K562 (cell line): ENCODE measurements around the gene TCFL5. TPM values are rescaled to one million over a fixed set of nuclear protein-coding genes. Genes with fewer than 3 reads are reported as not detected.
A peak's percentile ranks its signal among the peaks of the same experiment; 100 is the strongest.

ENCODE experiments used
- BCL6 ChIP-seq: fragments of 250-450 bp; sonication (Bioruptor Pico); IDR thresholded peaks from 2 replicates; pipeline ENCODE4 v1.4.0; 2020
- BRF2 ChIP-seq: IDR thresholded peaks from 3 replicates; pipeline ENCODE4 v1.6.1; 2011; ENCODE audit warnings: borderline replicate concordance, mild to moderate bottlenecking; ENCODE audit not compliant: insufficient read length, insufficient read depth
- CBFA2T3 ChIP-seq: fragments of 450-650 bp; IDR thresholded peaks from 2 replicates; pipeline ENCODE4 v1.6.1; 2017
- KLF10 ChIP-seq: fragments of 250-450 bp; sonication (Bioruptor Pico); IDR thresholded peaks from 2 replicates; pipeline ENCODE4 v1.6.1; 2021; ENCODE audit warnings: matching md5 sums
- MITF ChIP-seq: IDR thresholded peaks from 2 replicates; pipeline ENCODE4 v1.6.1; 2014; ENCODE audit warnings: antibody characterized with exemption
- TCFL5 ChIP-seq: fragments of 250-450 bp; sonication (Bioruptor Pico); conservative IDR thresholded peaks from 2 replicates; pipeline ENCODE4 v1.6.1; 2021; ENCODE audit warnings: mild to moderate bottlenecking, moderate library complexity, matching md5 sums
- TSC22D4 ChIP-seq: fragments of 450-650 bp; IDR thresholded peaks from 2 replicates; pipeline ENCODE4 v1.6.1; 2016; ENCODE audit warnings: missing genetic modification characterization, missing biosample characterization, control low read depth
- XRCC3 ChIP-seq: fragments of 450-650 bp; IDR thresholded peaks from 2 replicates; pipeline ENCODE4 v1.6.1; 2017; ENCODE audit warnings: mild to moderate bottlenecking, moderate library complexity
- ZC3H4 ChIP-seq: sonication (generic); formaldehyde crosslinking; IDR thresholded peaks from 2 replicates; pipeline ENCODE4 v1.9.0; 2021; ENCODE audit warnings: missing genetic modification reagents, borderline replicate concordance
- polyA plus RNA-seq, 8 experiments: library from polyadenylated mRNA; depleted of rRNA in 4 of 8; stranded (reverse) in 5 of 8; unstranded in 3 of 8; fragments of >200 nt; fragmentation: Nextera tagmentation in 2 of 8; fragmentation: Illumina TruSeq in 1 of 8; extraction: Ambion mirVana in 2 of 8; extraction: Trizol in 1 of 8; gene quantifications; 2 replicates each; pipeline versions ENCODE4 v1.2.1 to v1.2.3, GENCODE V29; 2011 to 2014; ENCODE audit warnings: inconsistent platforms in 1 of 8, missing spikeins in 1 of 8
- total RNA-seq, 7 experiments: library from RNA; depleted of rRNA in 6 of 7; stranded (reverse); fragments of >200 nt in 6 of 7; fragmentation: Illumina TruSeq in 2 of 7; extraction: Trizol in 2 of 7; gene quantifications; 2 replicates each; pipeline versions ENCODE4 v1.2.1 to v1.2.3, GENCODE V29; 2011 to 2021; ENCODE audit warnings: low replicate concordance in 1 of 7
- TF ChIP-seq, protein P1 (sequence below): sonication (generic); formaldehyde crosslinking; IDR thresholded peaks from 2 replicates; pipeline ENCODE4 v1.8.0; 2022; ENCODE audit warnings: mild to moderate bottlenecking, missing genetic modification reagents, borderline replicate concordance
- TF ChIP-seq, protein P2 (sequence below): sonication (generic); formaldehyde crosslinking; IDR thresholded peaks from 2 replicates; pipeline ENCODE4 v1.8.1; 2023; ENCODE audit warnings: missing genetic modification reagents, mild to moderate bottlenecking, borderline replicate concordance
- TF ChIP-seq, protein P3 (sequence below): fragments of 450-650 bp; IDR thresholded peaks from 2 replicates; pipeline ENCODE4 v1.6.1; 2016; ENCODE audit warnings: mild to moderate bottlenecking
- TF ChIP-seq, protein P4 (sequence below), 2 experiments: fragments of 450-650 bp; IDR thresholded peaks; 2 replicates each; pipeline ENCODE4 v1.6.1; 2016

TCFL5 gene
- total and polyA plus RNA-seq, 9 of the 15 experiments (the other 6 are each of a cell fraction or from before 2014, with no cell fraction given) = 1.00 to 12.6 (median 9.1) TPM

DNA sequence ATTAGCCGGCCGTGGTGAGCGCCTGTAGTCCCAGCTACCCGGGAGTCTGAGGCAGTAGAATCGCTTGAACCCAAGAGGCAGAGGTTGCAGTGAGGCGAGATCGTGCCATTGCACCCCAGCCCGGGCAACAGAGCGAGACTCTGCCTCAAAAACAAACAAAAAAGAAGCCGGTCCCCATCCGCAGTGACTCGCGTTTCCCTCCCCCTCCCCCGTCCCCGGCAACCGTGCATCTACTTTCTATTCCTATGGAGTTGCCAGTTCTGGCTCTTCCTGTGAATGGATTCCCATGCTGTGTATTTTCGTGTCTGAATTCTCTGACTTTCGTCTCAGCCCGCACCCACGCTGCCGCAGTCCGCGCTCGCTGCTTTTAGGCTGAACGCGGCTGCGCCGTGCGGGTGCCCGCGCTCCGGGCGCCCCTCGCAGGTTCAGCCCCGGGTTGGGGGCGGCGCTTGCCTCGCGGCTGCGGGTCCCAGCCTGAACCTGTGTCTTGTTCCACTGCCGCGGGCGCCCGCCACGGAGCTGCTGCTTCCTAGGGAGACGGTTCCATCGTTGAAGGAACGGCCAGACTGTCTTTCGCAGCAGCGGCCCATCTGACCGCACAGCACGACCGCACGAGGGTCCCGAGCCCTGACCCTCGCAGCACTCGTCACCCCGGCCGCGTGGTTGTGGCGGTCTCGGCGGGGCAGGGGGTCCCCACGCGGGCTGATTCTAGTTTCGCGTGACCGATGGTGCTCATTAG, 66.4 kb downstream of the TCFL5 start (continued):
- TF ChIP-seq, protein P1, sequence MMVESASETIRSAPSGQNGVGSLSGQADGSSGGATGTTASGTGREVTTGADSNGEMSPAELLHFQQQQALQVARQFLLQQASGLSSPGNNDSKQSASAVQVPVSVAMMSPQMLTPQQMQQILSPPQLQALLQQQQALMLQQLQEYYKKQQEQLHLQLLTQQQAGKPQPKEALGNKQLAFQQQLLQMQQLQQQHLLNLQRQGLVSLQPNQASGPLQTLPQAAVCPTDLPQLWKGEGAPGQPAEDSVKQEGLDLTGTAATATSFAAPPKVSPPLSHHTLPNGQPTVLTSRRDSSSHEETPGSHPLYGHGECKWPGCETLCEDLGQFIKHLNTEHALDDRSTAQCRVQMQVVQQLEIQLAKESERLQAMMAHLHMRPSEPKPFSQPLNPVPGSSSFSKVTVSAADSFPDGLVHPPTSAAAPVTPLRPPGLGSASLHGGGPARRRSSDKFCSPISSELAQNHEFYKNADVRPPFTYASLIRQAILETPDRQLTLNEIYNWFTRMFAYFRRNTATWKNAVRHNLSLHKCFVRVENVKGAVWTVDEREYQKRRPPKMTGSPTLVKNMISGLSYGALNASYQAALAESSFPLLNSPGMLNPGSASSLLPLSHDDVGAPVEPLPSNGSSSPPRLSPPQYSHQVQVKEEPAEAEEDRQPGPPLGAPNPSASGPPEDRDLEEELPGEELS (CRISPR knock-in tag) = peak; percentile 46; the same call in 1 of the 2 replicates
- TF ChIP-seq XRCC3 (no peak), BRF2 (no peak), KLF10 (CRISPR knock-in tag) (no peak), CBFA2T3 (peak; percentile 14; the same call in 1 of the 2 replicates), ZC3H4 (CRISPR knock-in tag) (0 out of 2 replicates have a peak, but pooled peaks have one; percentile 41), BCL6 (CRISPR knock-in tag) (no peak), TSC22D4 (tag) (no peak), MITF (0 out of 2 replicates have a peak, but pooled peaks have one; percentile 46), TCFL5 (CRISPR knock-in tag) (no peak)
- TF ChIP-seq, protein P2, sequence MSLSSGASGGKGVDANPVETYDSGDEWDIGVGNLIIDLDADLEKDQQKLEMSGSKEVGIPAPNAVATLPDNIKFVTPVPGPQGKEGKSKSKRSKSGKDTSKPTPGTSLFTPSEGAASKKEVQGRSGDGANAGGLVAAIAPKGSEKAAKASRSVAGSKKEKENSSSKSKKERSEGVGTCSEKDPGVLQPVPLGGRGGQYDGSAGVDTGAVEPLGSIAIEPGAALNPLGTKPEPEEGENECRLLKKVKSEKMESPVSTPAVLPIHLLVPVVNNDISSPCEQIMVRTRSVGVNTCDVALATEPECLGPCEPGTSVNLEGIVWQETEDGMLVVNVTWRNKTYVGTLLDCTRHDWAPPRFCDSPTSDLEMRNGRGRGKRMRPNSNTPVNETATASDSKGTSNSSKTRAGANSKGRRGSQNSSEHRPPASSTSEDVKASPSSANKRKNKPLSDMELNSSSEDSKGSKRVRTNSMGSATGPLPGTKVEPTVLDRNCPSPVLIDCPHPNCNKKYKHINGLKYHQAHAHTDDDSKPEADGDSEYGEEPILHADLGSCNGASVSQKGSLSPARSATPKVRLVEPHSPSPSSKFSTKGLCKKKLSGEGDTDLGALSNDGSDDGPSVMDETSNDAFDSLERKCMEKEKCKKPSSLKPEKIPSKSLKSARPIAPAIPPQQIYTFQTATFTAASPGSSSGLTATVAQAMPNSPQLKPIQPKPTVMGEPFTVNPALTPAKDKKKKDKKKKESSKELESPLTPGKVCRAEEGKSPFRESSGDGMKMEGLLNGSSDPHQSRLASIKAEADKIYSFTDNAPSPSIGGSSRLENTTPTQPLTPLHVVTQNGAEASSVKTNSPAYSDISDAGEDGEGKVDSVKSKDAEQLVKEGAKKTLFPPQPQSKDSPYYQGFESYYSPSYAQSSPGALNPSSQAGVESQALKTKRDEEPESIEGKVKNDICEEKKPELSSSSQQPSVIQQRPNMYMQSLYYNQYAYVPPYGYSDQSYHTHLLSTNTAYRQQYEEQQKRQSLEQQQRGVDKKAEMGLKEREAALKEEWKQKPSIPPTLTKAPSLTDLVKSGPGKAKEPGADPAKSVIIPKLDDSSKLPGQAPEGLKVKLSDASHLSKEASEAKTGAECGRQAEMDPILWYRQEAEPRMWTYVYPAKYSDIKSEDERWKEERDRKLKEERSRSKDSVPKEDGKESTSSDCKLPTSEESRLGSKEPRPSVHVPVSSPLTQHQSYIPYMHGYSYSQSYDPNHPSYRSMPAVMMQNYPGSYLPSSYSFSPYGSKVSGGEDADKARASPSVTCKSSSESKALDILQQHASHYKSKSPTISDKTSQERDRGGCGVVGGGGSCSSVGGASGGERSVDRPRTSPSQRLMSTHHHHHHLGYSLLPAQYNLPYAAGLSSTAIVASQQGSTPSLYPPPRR = no peak
- TF ChIP-seq, protein P3, sequence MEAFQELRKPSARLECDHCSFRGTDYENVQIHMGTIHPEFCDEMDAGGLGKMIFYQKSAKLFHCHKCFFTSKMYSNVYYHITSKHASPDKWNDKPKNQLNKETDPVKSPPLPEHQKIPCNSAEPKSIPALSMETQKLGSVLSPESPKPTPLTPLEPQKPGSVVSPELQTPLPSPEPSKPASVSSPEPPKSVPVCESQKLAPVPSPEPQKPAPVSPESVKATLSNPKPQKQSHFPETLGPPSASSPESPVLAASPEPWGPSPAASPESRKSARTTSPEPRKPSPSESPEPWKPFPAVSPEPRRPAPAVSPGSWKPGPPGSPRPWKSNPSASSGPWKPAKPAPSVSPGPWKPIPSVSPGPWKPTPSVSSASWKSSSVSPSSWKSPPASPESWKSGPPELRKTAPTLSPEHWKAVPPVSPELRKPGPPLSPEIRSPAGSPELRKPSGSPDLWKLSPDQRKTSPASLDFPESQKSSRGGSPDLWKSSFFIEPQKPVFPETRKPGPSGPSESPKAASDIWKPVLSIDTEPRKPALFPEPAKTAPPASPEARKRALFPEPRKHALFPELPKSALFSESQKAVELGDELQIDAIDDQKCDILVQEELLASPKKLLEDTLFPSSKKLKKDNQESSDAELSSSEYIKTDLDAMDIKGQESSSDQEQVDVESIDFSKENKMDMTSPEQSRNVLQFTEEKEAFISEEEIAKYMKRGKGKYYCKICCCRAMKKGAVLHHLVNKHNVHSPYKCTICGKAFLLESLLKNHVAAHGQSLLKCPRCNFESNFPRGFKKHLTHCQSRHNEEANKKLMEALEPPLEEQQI = no peak
- TF ChIP-seq, protein P4, sequence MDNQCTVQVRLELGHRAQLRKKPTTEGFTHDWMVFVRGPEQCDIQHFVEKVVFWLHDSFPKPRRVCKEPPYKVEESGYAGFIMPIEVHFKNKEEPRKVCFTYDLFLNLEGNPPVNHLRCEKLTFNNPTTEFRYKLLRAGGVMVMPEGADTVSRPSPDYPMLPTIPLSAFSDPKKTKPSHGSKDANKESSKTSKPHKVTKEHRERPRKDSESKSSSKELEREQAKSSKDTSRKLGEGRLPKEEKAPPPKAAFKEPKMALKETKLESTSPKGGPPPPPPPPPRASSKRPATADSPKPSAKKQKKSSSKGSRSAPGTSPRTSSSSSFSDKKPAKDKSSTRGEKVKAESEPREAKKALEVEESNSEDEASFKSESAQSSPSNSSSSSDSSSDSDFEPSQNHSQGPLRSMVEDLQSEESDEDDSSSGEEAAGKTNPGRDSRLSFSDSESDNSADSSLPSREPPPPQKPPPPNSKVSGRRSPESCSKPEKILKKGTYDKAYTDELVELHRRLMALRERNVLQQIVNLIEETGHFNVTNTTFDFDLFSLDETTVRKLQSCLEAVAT (IDR thresholded peaks at IDR 0.05) = no peak
